HepG2 (cell line): ENCODE results near the gene BCKDHA. TPM values are rescaled to one million over a fixed set of nuclear protein-coding genes. Genes with fewer than 3 reads are reported as not detected.

Experiments used
- ATF7-NPFF ChIP-seq: sonication (generic); formaldehyde crosslinking; IDR thresholded peaks from 2 replicates; pipeline ENCODE4 v1.8.1; 2023; ENCODE audit warnings: mild to moderate bottlenecking, low read depth, missing genetic modification reagents, moderate library complexity
- CTCF ChIP-seq: sonication (generic); formaldehyde crosslinking; IDR thresholded peaks from 2 replicates; pipeline ENCODE4 v1.5.0; 2020; ENCODE audit warnings: mild to moderate bottlenecking, missing genetic modification reagents, moderate library complexity
- DRAP1 ChIP-seq: IDR thresholded peaks from 2 replicates; pipeline ENCODE4 v1.6.1; 2016; ENCODE audit warnings: missing genetic modification reagents, missing compliant biosample characterization
- ELF1 ChIP-seq: sonication (generic); formaldehyde crosslinking; IDR thresholded peaks from 2 replicates; pipeline ENCODE4 v1.4.0; 2020; ENCODE audit warnings: missing genetic modification reagents
- FOXA3 ChIP-seq: IDR thresholded peaks from 2 replicates; pipeline ENCODE4 v1.6.1; 2016; ENCODE audit warnings: missing genetic modification reagents, missing compliant biosample characterization
- GATAD2A ChIP-seq: IDR thresholded peaks from 2 replicates; pipeline ENCODE4 v1.6.1; 2016
- HIVEP1 ChIP-seq: sonication (generic); formaldehyde crosslinking; IDR thresholded peaks from 2 replicates; pipeline ENCODE4 v1.4.0; 2020; ENCODE audit warnings: mild to moderate bottlenecking, missing genetic modification reagents
- MBD4 ChIP-seq: IDR thresholded peaks from 2 replicates; pipeline ENCODE4 v1.6.1; 2012; ENCODE audit warnings: low read length, inconsistent platforms, borderline replicate concordance
- MED13 ChIP-seq: sonication (generic); formaldehyde crosslinking; IDR thresholded peaks from 2 replicates; pipeline ENCODE4 v1.5.0; 2020; ENCODE audit warnings: missing genetic modification reagents
- RAD21 ChIP-seq: fragments of 450-650 bp; formaldehyde crosslinking; IDR thresholded peaks from 2 replicates; pipeline ENCODE4 v1.5.0; 2020; ENCODE audit warnings: mild to moderate bottlenecking
- SAP130 ChIP-seq: IDR thresholded peaks from 2 replicates; pipeline ENCODE4 v1.6.1; 2016; ENCODE audit warnings: low read depth
- THAP11 ChIP-seq: IDR thresholded peaks from 2 replicates; pipeline ENCODE4 v1.6.1; 2016; ENCODE audit warnings: missing biosample characterization, missing genetic modification reagents
- XRCC5 ChIP-seq: fragments of 200-400 bp; formaldehyde crosslinking; optimal IDR thresholded peaks from 2 replicates; pipeline ENCODE3; 2017; ENCODE audit warnings: mild to moderate bottlenecking, low read length
- YY1 ChIP-seq: IDR thresholded peaks from 2 replicates; pipeline ENCODE4 v1.6.1; 2011; ENCODE audit warnings: low read length, low read depth, moderate library complexity, mild to moderate bottlenecking; ENCODE audit not compliant: insufficient read depth, insufficient replicate concordance
- ZFP91 ChIP-seq: sonication (generic); formaldehyde crosslinking; IDR thresholded peaks from 2 replicates; pipeline ENCODE4 v1.9.0; 2022; ENCODE audit warnings: missing genetic modification reagents, mild to moderate bottlenecking, borderline replicate concordance
- ZNF224 ChIP-seq: sonication (generic); formaldehyde crosslinking; IDR thresholded peaks from 2 replicates; pipeline ENCODE4 v1.5.0; 2020; ENCODE audit warnings: mild to moderate bottlenecking, missing genetic modification reagents
- ZNF274 ChIP-seq: sonication (generic); formaldehyde crosslinking; IDR thresholded peaks from 2 replicates; pipeline ENCODE4 v1.5.1; 2020; ENCODE audit warnings: mild to moderate bottlenecking, missing genetic modification reagents
- ZNF331 ChIP-seq: sonication (generic); formaldehyde crosslinking; IDR thresholded peaks from 2 replicates; pipeline ENCODE4 v1.4.0; 2020; ENCODE audit warnings: missing genetic modification reagents
- ZNF570 ChIP-seq: sonication (generic); formaldehyde crosslinking; IDR thresholded peaks from 2 replicates; pipeline ENCODE4 v1.4.0; 2020; ENCODE audit warnings: mild to moderate bottlenecking, missing genetic modification reagents, borderline replicate concordance
- ZNF713 ChIP-seq: sonication (generic); formaldehyde crosslinking; IDR thresholded peaks from 2 replicates; pipeline ENCODE4 v1.4.0; 2020; ENCODE audit warnings: mild to moderate bottlenecking, missing genetic modification reagents
- ZNF839 ChIP-seq: sonication (generic); formaldehyde crosslinking; IDR thresholded peaks from 2 replicates; pipeline ENCODE4 v1.4.0; 2020; ENCODE audit warnings: missing genetic modification reagents, mild to moderate bottlenecking, borderline replicate concordance
- ZSCAN9 ChIP-seq: IDR thresholded peaks from 2 replicates; pipeline ENCODE4 v1.6.1; 2016; ENCODE audit warnings: borderline replicate concordance
- polyA plus RNA-seq, 8 experiments: library from polyadenylated mRNA; depleted of rRNA in 3 of 8; stranded (reverse) in 7 of 8; unstranded in 1 of 8; fragments of >200 nt; fragmentation: Illumina TruSeq in 4 of 8; extraction: Trizol in 4 of 8; gene quantifications; 2 replicates each; pipeline versions ENCODE4 v1.2.1 to v1.2.3, GENCODE V29; 2011 to 2016; ENCODE audit warnings: low read depth in 4 of 8, missing spikeins in 1 of 8, mixed read lengths in 1 of 8; ENCODE audit not compliant: insufficient read depth in 1 of 8
- total RNA-seq, 5 experiments: library from RNA; depleted of rRNA; stranded (reverse); fragments of >200 nt; fragmentation: Illumina TruSeq; extraction: Trizol; gene quantifications; 2 replicates each; pipeline ENCODE4 v1.2.3, GENCODE V29; 2016; ENCODE audit warnings: low read depth in 1 of 5
- TF ChIP-seq, protein P1 (sequence below): IDR thresholded peaks from 2 replicates; pipeline ENCODE4 v1.6.1; 2016; ENCODE audit warnings: low read depth
- TF ChIP-seq, protein P2 (sequence below): sonication (generic); formaldehyde crosslinking; IDR thresholded peaks from 2 replicates; pipeline ENCODE4 v1.5.1; 2020; ENCODE audit warnings: missing genetic modification reagents, mild to moderate bottlenecking, borderline replicate concordance

The BCKDHA gene
- total and polyA plus RNA-seq, 2 of the 13 experiments (the other 11 are each of a cell fraction or from before 2014, with no cell fraction given): 11.8 to 31.5 TPM

DNA sequence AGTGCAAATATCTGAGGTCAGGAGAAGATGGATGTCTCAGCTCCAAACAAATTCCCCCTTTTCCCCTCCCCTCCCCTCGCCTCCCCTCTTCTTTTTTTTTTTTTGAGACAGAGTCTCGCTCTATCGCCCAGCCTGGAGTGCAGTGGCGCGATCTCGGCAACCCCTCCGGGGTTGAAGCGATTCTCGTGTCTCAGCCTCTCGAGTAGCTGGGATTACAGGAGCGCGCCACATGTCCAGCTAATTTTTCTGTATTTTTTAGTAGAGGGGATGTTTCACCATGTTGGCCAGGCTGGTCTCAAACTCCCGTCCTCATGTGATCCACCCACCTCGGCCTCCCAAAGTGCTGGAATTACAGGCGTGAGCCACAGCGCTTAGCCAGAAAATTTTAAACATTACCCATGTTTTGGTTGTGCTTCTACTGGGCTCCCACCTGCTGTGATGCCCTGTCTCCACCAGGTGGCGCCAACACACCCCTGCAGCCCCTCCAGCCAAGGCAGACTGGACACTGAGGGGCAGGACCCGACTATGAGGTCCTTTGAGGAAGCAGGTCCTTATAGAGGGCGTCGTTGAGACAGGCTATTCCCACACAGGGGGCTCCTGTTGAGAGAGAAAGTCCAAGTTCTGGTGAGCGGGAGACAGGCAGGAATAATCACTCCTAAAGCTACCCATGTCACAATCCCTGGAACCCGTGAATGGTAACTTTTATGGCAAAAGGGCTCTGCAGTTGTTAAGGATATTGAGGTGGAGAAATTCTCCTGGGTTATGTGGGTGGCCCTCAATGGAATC lies 51.7 kb downstream of the BCKDHA start (continued):
- TF ChIP-seq, protein P1, sequence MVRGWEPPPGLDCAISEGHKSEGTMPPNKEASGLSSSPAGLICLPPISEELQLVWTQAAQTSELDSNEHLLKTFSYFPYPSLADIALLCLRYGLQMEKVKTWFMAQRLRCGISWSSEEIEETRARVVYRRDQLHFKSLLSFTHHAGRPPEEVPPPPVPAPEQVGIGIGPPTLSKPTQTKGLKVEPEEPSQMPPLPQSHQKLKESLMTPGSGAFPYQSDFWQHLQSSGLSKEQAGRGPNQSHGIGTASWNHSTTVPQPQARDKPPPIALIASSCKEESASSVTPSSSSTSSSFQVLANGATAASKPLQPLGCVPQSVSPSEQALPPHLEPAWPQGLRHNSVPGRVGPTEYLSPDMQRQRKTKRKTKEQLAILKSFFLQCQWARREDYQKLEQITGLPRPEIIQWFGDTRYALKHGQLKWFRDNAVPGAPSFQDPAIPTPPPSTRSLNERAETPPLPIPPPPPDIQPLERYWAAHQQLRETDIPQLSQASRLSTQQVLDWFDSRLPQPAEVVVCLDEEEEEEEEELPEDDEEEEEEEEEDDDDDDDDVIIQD: no peak
- TF ChIP-seq ELF1 (CRISPR knock-in tag) (0 out of 2 replicates have a peak, but pooled peaks have one; percentile 20), RAD21 (CRISPR knock-in tag) (peak; percentile 87), ZFP91 (CRISPR knock-in tag) (0 out of 2 replicates have a peak, but pooled peaks have one; percentile 25), SAP130 (0 out of 2 replicates have a peak, but pooled peaks have one; percentile 14), ZSCAN9 (CRISPR knock-in tag) (0 out of 2 replicates have a peak, but pooled peaks have one; percentile 23), THAP11 (CRISPR knock-in tag) (0 out of 2 replicates have a peak, but pooled peaks have one; percentile 15), ATF7-NPFF (CRISPR knock-in tag) (no peak), ZNF839 (CRISPR knock-in tag) (no peak), ZNF224 (CRISPR knock-in tag) (no peak), MED13 (CRISPR knock-in tag) (no peak), ZNF274 (CRISPR knock-in tag) (no peak), HIVEP1 (CRISPR knock-in tag) (no peak), DRAP1 (CRISPR knock-in tag) (0 out of 2 replicates have a peak, but pooled peaks have one; percentile 27), FOXA3 (CRISPR knock-in tag) (0 out of 2 replicates have a peak, but pooled peaks have one; percentile 24), YY1 (peak; percentile 29), ZNF331 (CRISPR knock-in tag) (peak; percentile 54; the same call in 1 of the 2 replicates), GATAD2A (0 out of 2 replicates have a peak, but pooled peaks have one; percentile 40), XRCC5 (peak; percentile 55), CTCF (peak; percentile 96), ZNF713 (no peak), MBD4 (no peak), ZNF570 (CRISPR knock-in tag) (no peak)
- TF ChIP-seq, protein P2, sequence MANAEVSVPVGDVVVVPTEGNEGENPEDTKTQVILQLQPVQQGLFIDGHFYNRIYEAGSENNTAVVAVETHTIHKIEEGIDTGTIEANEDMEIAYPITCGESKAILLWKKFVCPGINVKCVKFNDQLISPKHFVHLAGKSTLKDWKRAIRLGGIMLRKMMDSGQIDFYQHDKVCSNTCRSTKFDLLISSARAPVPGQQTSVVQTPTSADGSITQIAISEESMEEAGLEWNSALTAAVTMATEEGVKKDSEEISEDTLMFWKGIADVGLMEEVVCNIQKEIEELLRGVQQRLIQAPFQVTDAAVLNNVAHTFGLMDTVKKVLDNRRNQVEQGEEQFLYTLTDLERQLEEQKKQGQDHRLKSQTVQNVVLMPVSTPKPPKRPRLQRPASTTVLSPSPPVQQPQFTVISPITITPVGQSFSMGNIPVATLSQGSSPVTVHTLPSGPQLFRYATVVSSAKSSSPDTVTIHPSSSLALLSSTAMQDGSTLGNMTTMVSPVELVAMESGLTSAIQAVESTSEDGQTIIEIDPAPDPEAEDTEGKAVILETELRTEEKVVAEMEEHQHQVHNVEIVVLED: no peak
